ENCODE results near the gene GALNT18. TPM values are rescaled to one million over a fixed set of nuclear protein-coding genes. Genes with fewer than 3 reads are reported as not detected.

The GALNT18 gene
- total RNA-seq, 4 donors from 2014 or later, result 7.8 to 57.1 (median 17.8) TPM

DNA sequence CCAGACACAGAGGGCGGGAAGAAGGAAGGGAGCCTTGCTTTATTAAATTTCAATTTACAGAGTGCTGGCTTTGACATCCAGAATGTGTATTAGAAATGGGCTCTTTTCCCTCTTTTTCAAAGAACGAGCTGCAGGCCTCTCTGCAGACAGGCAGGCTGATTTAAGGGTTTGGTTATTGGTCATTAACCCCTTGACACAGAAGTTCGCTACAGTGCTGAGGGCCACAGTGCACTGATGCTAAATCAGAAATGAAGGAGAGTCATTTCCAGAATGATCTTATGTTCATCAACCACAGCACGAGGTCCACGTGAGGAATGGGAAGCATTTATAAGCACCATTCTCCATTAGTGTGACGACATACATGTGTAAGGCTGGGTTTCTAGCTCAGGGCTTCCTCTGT lies 320.6 kb downstream of the GALNT18 start:
- TF ChIP-seq, protein P1, sequence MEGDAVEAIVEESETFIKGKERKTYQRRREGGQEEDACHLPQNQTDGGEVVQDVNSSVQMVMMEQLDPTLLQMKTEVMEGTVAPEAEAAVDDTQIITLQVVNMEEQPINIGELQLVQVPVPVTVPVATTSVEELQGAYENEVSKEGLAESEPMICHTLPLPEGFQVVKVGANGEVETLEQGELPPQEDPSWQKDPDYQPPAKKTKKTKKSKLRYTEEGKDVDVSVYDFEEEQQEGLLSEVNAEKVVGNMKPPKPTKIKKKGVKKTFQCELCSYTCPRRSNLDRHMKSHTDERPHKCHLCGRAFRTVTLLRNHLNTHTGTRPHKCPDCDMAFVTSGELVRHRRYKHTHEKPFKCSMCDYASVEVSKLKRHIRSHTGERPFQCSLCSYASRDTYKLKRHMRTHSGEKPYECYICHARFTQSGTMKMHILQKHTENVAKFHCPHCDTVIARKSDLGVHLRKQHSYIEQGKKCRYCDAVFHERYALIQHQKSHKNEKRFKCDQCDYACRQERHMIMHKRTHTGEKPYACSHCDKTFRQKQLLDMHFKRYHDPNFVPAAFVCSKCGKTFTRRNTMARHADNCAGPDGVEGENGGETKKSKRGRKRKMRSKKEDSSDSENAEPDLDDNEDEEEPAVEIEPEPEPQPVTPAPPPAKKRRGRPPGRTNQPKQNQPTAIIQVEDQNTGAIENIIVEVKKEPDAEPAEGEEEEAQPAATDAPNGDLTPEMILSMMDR (IDR thresholded peaks at IDR 0.05; ENCODE audit: low read depth), result no peak

DNA sequence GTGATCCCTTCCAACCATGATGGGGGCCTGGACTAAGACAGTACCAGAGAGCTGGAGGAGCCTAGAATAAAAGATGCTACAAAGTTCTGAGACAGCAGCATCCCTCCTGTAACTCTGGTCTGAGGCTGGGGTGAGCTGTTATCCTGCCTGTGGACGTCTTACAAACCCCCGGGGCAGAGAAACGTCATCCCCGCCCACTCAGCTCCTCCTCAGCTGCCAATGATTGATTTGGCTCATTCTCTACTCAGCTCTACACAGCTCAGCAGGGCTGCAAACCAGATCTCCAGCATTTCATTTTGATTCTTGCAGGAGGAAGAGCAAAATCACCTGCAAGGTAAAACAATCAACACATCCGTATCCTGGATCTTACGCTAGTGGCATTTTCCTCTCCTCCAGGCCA lies 324.2 kb downstream of the GALNT18 start:
- TF ChIP-seq, protein P1 (IDR thresholded peaks at IDR 0.05; ENCODE audit: low read depth), result no peak

DNA sequence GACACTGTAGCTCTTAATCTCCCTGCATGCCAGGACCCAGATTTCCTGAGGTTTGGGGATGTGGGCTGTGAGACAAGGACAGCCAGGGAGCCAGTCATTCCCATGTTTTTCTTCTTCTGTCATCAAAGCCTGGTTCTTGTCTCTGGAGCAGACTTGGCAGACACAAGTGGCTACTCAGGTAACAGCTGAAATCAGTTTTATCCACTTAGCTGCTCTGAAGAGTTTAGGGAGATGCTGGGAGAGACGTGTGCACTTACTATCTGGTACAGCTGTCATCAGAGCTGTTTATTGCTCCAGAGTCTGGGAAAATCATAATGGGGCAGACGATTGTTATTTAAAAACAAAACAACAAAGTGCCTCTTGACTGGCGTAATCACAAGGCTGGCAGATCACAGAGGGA lies 325.4 kb downstream of the GALNT18 start:
- TF ChIP-seq, protein P1 (IDR thresholded peaks at IDR 0.05; ENCODE audit: low read depth), result no peak

DNA sequence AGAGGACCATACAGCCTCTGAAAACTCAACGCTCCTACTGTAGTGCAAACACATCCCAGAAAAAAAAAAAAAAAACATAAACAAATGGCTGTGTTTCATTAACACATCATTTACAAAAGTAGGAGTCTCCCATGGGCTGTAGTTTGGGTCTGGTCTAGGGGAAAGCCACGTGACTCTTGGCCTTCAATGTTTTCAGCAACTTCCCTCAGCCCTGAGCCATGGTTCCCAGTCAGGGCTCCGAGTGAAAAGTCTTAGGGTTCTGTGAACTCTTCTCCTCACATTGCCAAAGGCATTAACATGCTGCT lies 327.3 kb downstream of the GALNT18 start:
- TF ChIP-seq, protein P1 (IDR thresholded peaks at IDR 0.05; ENCODE audit: low read depth), result no peak

DNA sequence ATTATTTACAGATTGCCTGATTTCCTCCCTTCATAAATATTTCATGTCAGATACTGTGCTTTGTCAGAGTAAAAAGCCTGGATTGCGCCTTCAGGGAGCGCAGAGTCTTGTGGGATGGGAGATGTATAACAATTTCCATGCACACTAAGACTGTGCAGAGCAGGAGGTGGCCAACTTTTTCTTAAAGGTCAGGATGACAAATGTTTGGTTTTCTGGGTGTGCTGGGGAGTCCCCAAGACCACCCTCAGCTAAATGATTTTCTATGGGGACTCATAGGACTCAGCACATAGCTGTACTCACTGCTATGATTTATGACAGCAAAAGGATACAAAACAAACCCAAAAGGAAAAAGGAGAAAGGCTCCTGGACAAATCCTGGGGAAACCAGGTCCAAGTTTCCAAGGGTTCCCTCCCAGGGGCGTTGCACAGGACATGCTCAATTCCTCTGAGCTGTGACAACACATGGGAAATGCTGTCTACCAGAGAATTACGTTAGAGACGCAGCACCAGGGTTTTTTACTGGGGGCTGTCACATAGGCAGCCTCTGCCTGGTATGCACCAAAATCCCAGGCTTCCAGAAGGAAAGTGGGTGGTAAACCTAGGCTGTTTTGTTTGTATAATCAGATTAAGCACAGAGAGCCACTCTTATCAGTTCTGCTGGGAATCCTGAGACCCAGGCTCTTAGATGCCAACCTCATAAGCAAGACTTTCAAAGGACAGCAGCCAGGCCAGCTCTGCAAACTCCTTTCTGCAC lies 327.8 kb downstream of the GALNT18 start:
- TF ChIP-seq, protein P1 (IDR thresholded peaks at IDR 0.05; ENCODE audit: low read depth), result no peak

DNA sequence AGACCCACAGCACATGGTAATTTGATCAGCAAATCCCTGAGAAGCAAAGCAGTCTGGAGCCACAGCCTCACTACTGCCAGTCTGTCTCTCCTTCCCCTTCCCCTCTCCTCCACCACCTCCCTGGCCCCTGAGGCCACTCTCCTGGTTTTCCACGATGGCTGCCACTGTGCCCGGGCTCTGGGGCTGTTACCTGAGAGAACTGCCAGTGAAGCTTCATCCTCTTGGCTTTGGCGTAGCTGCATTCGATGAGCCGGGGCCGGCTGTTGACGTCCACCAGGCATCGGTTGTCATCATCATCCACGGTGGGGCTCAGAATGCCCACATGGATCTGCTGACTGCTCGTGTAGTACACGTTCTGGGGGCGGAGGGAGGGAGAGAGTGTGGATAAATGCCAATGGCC lies 329.0 kb downstream of the GALNT18 start:
- TF ChIP-seq, protein P1 (IDR thresholded peaks at IDR 0.05; ENCODE audit: low read depth), result no peak

DNA sequence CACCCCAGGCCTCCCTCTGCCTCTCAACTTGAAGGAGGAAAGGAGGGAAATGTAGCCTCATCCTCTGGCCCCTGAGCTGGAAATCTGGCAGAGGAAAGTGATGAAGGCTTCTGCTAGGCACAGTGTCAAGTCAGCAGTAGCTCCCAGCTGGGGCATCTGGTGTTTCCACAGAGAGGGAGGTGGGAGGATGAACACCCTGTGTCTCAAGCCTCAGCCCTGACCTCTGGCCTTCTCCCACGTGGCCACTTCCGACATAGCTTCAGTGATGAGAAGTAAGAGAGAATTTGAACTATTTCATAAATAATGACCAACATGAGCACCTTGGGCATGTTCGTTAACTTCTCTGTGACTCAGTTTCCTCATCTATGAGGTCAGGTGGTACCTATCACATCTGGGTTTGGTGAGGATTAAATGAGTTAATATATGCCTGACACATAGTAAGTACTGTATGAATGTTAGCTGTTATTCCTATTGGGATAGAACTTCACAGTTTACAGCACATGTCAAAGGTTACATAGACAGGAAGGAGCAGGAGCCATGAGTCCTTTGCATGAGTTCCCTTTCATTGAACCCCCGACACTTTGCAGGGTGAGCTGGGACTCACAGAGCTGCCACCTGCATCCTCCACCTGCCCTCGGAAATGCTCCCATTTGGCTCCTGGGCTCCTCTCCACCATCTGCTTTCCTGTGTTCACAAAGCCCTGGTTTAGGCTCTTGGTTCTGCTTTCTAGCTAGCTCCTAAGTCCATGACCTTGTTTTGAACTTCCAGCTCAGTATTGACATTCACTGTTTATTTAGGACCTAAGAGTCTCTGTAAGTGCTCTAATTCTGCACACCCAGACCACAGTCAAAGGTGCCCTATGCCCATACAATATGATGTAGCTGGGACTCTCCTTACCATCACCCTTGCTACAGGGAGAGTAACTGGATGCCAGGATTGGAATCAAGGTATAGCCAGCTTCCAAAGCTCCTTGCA lies 330.5 kb downstream of the GALNT18 start:
- TF ChIP-seq, protein P1 (IDR thresholded peaks at IDR 0.05; ENCODE audit: low read depth), result no peak

Measured in subcutaneous adipose tissue (tissue), 4 donors.